ENCODE data around the gene GPR84. TPM values are rescaled to one million over a fixed set of nuclear protein-coding genes. Genes with fewer than 3 reads are reported as not detected.

The GPR84 gene
- total RNA-seq, 1 donor from 2014 or later, result 2.3 TPM

DNA sequence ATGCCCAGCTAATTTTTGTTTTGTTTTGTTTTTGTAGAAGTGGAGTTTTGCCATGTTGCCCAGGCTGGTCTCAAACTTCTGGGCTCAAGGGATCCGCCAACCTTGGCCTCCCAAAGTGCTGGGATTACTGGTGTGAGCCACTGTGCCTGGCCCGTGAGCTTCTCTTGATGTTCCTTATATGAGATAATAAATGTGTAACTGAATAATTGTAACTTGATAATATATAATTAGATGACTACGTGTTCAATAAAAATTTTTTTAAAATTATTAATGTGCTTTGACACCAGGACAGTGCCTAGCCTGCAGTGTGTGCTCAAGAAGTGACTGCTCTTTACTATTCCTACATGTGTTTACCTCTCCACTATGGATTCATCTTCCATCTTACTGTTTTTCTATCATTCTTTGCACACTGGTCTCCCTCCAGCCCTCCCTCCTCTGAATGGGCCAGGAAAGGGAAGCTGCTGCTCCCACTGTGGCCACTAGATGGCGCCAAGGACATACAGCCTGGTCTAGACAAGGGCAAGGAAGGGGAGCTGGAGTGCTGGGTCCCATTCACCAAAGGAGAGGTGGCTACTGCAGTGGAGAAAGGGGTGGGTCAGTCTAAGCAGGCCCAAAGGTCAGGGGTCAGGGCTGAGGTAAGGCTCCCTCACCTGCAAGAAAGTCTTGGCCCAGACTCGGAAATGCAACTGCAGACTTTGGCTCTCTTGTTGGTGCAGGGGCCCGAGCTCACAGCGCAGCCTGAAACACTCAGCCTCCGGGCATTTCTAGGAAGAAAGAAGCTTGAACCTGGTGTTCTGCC, 34.9 kb upstream of the GPR84 start:
- Mint-ChIP-seq H3K27ac (peak overlapping the region; percentile 71), H3K27me3 (ENCODE audit: insufficient read depth) (no peaks in the 10 kb centered on the region), H3K4me1 (ENCODE audit: low read depth) (peaks cover 11% of the 10 kb centered on the region), H3K9me3 (no peaks in the 10 kb centered on the region), H3K4me3 (no peak overlapping the region), H3K36me3 (ENCODE audit: low read depth) (peaks cover 67% of the 10 kb centered on the region)
- peak; percentile 75 for DNase-seq (ENCODE audit: low spot score)
- intact Hi-C loops (cut with micrococcal nuclease), result loop anchor here (1.0 kb wide), 3 partner anchors 14 to 98 kb away; partner anchors contain the start of gene NCKAP1L

DNA sequence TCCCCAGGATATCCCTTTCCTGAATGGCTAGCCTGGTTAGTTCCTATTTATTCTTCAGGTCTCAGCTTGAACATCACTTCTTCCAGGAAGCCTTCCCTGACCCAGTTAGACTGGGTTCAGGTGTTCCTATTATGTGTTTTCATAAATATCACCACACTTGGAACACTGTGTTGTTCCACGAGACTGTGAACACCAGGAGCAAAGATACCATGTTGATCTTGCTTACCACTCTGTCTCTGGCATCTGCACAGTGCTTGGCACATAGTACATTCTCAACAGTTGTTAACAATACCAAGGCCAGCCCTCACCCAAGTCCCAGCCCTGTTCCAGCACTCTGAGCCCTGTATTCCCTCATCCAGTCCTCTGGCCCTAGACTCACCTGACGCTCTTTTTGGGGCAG, 33.9 kb upstream of the GPR84 start:
- Mint-ChIP-seq H3K27ac (peak overlapping the region; percentile 40), H3K4me1 (ENCODE audit: low read depth) (peaks cover 17% of the 10 kb centered on the region), H3K9me3 (no peaks in the 10 kb centered on the region), H3K27me3 (ENCODE audit: insufficient read depth) (no peaks in the 10 kb centered on the region), H3K36me3 (ENCODE audit: low read depth) (peaks cover 58% of the 10 kb centered on the region), H3K4me3 (no peak overlapping the region)
- no peak for DNase-seq (ENCODE audit: low spot score)
- intact Hi-C loops (cut with micrococcal nuclease), result no loop called here

DNA sequence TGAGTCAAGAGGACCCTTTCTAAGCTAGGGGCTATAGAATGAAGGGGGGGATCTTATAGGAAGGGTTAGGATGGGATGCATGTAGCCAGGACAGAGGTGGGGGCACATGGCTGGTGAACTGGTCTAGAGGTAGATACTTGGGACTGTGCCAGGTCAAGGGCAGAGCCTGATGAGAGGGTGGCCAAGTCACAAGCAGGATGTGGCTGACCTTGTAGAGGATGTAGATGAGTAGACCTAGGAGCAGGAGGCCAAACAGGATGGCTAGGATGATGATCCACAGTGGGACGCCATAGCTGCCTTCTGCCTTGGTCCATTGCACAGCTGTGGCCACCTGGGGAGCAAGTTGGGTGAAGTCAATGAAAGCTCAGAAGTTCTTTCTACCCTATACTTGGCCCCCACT, 32.9 kb upstream of the GPR84 start:
- Mint-ChIP-seq H3K9me3 (no peaks in the 10 kb centered on the region), H3K27me3 (ENCODE audit: insufficient read depth) (no peaks in the 10 kb centered on the region), H3K36me3 (ENCODE audit: low read depth) (peaks cover 54% of the 10 kb centered on the region), H3K4me1 (ENCODE audit: low read depth) (peaks cover 17% of the 10 kb centered on the region), H3K27ac (no peak overlapping the region), H3K4me3 (no peak overlapping the region)
- no peak for DNase-seq (ENCODE audit: low spot score)
- intact Hi-C loops (cut with micrococcal nuclease), result no loop called here

DNA sequence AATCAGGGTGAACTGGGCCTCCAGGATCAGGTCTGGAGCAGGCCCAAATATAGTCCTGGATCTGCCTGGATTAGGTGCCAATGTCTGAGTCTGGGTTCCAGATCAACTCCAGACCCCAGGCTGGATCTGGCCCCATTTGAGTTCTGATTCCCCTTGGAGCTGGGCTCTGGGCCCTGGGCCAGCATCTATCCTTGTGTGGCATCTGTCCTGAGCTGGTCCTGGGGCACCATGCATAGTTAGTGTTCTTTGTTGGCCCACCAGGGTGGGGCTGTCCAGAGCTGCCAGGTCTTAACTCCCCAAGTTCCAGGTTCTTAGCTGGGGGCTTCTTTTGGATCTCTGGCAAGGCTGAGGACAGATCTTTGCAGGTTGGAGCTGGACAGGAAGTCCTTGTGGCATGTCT, 31.3 kb upstream of the GPR84 start:
- H3K4me3 Mint-ChIP-seq, result no peak overlapping the region
- no peak overlapping the region for H3K27ac Mint-ChIP-seq
- DNase-seq (ENCODE audit: low spot score), result no peak
- H3K27me3 Mint-ChIP-seq (ENCODE audit: insufficient read depth), result no peaks in the 10 kb centered on the region
- H3K36me3 Mint-ChIP-seq (ENCODE audit: low read depth), result peaks cover 49% of the 10 kb centered on the region
- intact Hi-C loops (cut with micrococcal nuclease), result no loop called here
- H3K4me1 Mint-ChIP-seq (ENCODE audit: low read depth), result peaks cover 23% of the 10 kb centered on the region
- no peaks in the 10 kb centered on the region for H3K9me3 Mint-ChIP-seq

DNA sequence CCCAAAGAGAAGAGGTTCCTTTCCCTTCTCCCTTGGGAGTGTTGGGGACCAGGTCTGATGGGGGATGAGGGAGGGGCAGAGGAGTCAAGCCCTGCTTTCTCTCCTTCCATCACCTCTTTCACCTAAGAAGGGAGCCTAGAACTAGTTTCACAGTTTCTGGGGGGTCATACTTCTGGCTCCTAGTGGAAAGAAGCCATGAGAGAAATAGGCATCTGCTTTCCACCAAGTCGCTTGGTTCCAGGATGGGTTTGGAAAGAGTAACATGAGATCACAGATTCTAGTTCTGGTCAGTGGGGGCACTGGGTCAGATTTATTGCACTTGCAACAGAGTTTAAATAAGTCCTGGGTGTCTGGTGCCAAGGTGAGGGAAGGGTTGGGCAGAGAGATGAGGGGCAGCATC, 30.7 kb upstream of the GPR84 start:
- H3K27me3 Mint-ChIP-seq (ENCODE audit: insufficient read depth), result no peaks in the 10 kb centered on the region
- no peaks in the 10 kb centered on the region for H3K9me3 Mint-ChIP-seq
- H3K4me1 Mint-ChIP-seq (ENCODE audit: low read depth), result peaks cover 23% of the 10 kb centered on the region
- DNase-seq (ENCODE audit: low spot score), result no peak
- intact Hi-C loops (cut with micrococcal nuclease), result no loop called here
- H3K4me3 Mint-ChIP-seq, result no peak overlapping the region
- no peak overlapping the region for H3K27ac Mint-ChIP-seq
- peaks cover 44% of the 10 kb centered on the region for H3K36me3 Mint-ChIP-seq (ENCODE audit: low read depth)

DNA sequence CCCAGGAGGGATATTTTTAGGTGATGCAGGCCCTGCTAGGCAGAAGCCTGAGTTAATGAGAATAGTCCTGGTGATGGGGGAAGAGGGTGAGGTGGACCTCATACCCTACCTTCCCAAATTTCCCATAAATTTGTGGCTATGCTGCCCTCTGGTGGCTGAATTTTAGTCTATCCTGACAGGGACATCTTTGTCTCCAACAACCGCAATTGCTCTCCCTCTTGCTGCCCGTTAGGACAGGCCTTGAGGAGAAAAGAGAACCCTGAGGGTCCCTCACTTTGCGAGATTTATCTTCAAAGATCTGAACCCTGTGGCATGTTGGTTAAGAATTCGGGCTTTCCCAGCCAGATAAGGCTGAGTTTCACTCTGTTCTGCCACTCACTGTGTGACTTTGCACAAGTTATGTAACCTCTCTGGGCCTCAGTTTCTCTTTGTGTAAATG, 30.0 kb upstream of the GPR84 start:
- Mint-ChIP-seq H3K27ac (no peak overlapping the region), H3K4me1 (ENCODE audit: low read depth) (peaks cover 26% of the 10 kb centered on the region), H3K9me3 (no peaks in the 10 kb centered on the region), H3K36me3 (ENCODE audit: low read depth) (peaks cover 41% of the 10 kb centered on the region), H3K27me3 (ENCODE audit: insufficient read depth) (no peaks in the 10 kb centered on the region), H3K4me3 (no peak overlapping the region)
- intact Hi-C loops (cut with micrococcal nuclease), result no loop called here
- DNase-seq (ENCODE audit: low spot score), result no peak

DNA sequence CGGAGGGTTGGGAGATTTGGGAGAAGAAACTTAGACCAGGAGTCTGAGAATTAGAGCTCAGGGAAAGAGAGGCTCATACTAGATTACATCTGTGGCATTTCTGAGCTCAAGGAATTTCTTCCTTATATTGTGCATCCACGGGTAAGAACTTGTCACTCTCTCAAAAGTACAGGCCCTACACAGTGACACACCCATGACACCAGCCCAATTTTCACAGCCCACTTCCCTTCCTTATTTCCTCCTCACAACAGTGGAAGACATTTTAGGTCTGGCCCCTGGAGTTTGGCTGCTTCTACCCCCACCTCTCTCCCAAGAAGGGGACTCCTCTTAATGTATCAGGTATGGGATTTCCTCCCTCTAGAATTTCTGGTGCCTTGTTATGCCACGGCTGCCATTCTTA, 29.5 kb upstream of the GPR84 start:
- no peak overlapping the region for H3K4me3 Mint-ChIP-seq
- H3K27ac Mint-ChIP-seq, result no peak overlapping the region
- H3K9me3 Mint-ChIP-seq, result no peaks in the 10 kb centered on the region
- peaks cover 39% of the 10 kb centered on the region for H3K36me3 Mint-ChIP-seq (ENCODE audit: low read depth)
- no peaks in the 10 kb centered on the region for H3K27me3 Mint-ChIP-seq (ENCODE audit: insufficient read depth)
- H3K4me1 Mint-ChIP-seq (ENCODE audit: low read depth), result peaks cover 22% of the 10 kb centered on the region
- intact Hi-C loops (cut with micrococcal nuclease), result no loop called here
- no peak for DNase-seq (ENCODE audit: low spot score)

DNA sequence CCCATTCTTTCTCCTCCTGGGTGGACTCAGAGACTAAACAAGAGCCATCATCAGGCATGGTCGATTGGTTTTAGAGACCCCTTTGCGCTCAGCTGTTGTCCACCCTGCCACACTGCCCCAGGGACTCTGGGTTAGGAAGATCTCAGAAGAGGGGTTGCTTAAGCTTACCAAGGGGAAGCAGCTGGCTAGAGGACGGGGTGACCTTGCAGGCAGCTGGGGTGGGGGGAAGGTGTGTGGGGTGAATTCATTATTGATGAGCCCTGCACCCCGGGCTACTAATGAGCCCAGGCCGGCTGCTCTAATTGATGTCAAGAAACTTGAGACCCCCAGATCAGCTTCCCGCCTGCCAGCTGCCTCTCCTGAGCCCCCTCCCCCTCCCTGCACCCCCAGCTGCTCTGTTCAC, 28.9 kb upstream of the GPR84 start:
- DNase-seq (ENCODE audit: low spot score), result no peak
- Mint-ChIP-seq H3K27me3 (ENCODE audit: insufficient read depth) (no peaks in the 10 kb centered on the region), H3K4me1 (ENCODE audit: low read depth) (peaks cover 22% of the 10 kb centered on the region), H3K9me3 (no peaks in the 10 kb centered on the region), H3K27ac (no peak overlapping the region), H3K36me3 (ENCODE audit: low read depth) (peaks cover 34% of the 10 kb centered on the region), H3K4me3 (no peak overlapping the region)
- intact Hi-C loops (cut with micrococcal nuclease), result no loop called here

DNA sequence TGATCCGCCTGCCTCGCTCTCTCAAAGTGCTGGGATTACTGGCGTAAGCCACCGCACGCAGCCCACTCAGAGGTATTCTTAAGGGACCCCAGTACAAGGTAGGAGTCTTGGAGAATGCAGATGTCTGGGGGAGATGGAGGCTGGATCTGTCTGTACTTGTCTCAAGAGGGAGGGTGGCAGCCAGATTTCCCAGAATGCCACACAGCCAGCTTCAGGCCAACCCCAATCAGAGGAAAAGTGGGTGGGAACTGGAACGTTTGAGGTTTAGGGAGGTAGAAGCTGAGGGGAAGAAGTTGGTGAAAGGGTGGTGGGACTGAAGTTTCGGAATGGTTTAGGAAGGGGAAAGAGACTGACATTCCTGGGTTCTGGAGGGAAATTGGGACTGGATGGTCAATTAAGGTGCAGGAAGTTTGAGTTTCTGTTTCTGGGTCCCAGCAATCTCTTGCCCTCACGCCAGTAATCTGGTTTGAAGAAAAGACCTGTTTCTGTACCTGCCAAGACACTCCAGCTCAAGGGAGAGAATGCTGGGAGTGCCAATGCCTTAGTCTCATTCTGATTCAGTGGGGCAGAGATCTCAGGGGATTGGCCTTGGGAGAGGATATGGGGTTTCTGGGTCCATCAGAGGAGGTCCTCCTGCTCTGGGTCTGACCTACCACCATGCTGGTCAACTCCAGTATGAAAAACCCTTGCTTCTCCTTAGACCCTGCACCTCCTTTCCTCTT, 28.4 kb upstream of the GPR84 start:
- intact Hi-C loops (cut with micrococcal nuclease), result no loop called here
- peaks cover 29% of the 10 kb centered on the region for H3K36me3 Mint-ChIP-seq (ENCODE audit: low read depth)
- H3K27me3 Mint-ChIP-seq (ENCODE audit: insufficient read depth), result no peaks in the 10 kb centered on the region
- H3K4me1 Mint-ChIP-seq (ENCODE audit: low read depth), result peaks cover 22% of the 10 kb centered on the region
- H3K4me3 Mint-ChIP-seq, result peak overlapping the region; percentile 10
- no peak overlapping the region for H3K27ac Mint-ChIP-seq
- H3K9me3 Mint-ChIP-seq, result no peaks in the 10 kb centered on the region
- no peak for DNase-seq (ENCODE audit: low spot score)

DNA sequence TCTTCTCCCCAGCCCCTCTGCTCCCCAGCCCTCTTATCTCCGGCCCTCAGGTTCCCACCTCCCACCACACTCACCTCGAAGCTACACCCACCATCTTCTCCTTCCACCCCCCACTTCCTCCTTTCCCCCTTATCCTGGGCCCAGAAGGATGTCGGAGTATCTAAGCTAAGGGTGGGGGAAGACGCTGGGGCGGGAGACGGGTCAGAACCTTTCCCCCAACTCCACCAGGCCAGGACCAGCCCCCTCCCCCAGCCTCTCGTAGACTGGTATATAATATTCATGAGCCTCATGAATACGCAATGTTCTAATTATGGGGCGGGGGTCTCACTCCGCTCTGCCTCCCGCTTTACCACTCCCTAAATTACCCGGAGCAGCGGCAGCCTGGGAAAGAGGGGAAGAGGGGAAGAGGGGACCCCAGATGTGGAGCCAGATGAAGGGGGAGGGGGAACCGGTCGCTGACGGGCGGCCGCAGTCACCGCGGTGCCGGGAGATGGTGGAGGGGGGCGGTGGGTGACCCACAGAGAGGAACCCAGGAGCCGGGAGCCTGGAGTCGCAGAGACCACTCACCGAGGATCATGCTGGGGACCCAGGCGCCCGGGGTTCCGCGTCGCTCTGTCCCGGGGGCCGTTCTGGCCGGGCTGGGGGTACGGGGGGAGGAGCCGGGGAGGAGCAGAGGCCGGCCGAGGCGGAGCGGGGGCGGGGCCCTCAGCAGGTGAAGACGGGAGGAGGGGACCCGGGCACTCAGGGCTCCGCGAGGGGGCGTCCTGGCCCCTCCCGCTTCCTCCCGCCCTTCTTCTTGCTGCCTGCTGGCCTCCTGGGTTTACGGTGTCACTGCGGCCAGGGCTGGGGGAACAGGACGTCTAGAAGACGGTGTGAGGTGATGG, 26.6 kb upstream of the GPR84 start:
- H3K9me3 Mint-ChIP-seq, result no peaks in the 10 kb centered on the region
- peak overlapping the region; percentile 66 for H3K4me3 Mint-ChIP-seq
- peaks cover 22% of the 10 kb centered on the region for H3K4me1 Mint-ChIP-seq (ENCODE audit: low read depth)
- no peaks in the 10 kb centered on the region for H3K27me3 Mint-ChIP-seq (ENCODE audit: insufficient read depth)
- H3K36me3 Mint-ChIP-seq (ENCODE audit: low read depth), result peaks cover 16% of the 10 kb centered on the region
- no peak overlapping the region for H3K27ac Mint-ChIP-seq
- intact Hi-C loops (cut with micrococcal nuclease), result loop anchor here (1.0 kb wide), 1 partner anchor 12 kb away; no protein-coding TSS in a partner anchor
- peak; percentile 39 for DNase-seq (ENCODE audit: low spot score)

DNA sequence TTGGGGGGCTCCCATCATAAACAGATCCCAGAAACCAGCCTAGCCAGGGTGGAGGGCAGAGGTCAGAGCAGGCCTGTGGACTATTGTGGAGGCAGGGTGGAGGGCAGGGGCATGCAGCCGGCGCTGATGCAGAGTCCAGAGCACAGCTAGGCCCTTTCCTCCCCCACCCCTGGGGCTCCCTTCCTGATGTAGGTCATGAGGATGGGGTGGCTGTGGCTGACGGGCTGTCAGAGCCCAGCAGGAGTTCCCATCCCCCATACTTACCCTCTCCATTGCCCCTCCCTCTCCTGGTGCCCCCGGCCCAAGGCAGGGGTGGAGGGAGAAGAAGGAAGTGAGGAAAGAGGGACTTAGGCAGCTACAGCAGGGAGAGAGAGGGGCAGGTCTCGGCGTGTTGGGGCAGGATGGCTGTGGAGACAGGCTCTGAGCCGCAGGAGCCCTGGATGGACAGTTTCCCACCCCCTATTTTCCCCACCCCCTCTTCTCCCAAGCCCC, 25.9 kb upstream of the GPR84 start:
- Mint-ChIP-seq H3K9me3 (no peaks in the 10 kb centered on the region), H3K4me3 (no peak overlapping the region), H3K4me1 (ENCODE audit: low read depth) (peaks cover 22% of the 10 kb centered on the region), H3K27ac (no peak overlapping the region), H3K36me3 (ENCODE audit: low read depth) (peaks cover 11% of the 10 kb centered on the region), H3K27me3 (ENCODE audit: insufficient read depth) (no peaks in the 10 kb centered on the region)
- no peak for DNase-seq (ENCODE audit: low spot score)
- intact Hi-C loops (cut with micrococcal nuclease), result no loop called here

DNA sequence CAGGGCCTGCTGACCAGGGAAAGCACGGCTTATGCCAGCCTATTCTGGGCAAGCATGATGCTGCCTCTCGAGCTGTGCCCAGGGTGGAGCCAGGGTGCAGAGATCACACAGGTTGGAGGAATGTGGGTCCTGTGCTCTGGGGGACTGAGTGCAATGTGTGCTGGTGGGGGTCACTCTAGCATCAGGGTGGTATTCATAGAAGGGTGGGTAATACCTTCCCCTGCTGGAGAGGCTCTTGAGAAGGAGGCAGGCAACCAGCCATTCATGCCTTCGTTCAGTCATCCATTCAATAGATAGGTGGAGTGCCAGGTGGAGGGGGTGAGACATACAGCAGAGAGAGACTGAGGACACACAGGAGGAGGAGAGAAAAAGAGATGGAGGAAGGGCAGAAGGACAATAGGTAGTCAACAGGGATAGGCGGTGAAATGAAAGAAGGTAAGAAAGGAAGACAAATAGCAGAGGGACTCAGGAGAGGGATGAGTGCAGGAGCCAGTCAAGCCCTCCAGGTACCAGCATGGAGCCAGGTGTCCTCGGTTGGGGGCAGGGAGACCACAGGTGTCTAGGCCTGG, 25.4 kb upstream of the GPR84 start:
- H3K27ac Mint-ChIP-seq, result no peak overlapping the region
- no peaks in the 10 kb centered on the region for H3K27me3 Mint-ChIP-seq (ENCODE audit: insufficient read depth)
- peak overlapping the region; percentile 19 for H3K4me3 Mint-ChIP-seq

More for the DNA sequence above, 25.4 kb upstream of the GPR84 start:
- Mint-ChIP-seq H3K36me3 (ENCODE audit: low read depth) (peaks cover 9% of the 10 kb centered on the region), H3K4me1 (ENCODE audit: low read depth) (peaks cover 22% of the 10 kb centered on the region), H3K9me3 (no peaks in the 10 kb centered on the region)
- no peak for DNase-seq (ENCODE audit: low spot score)
- intact Hi-C loops (cut with micrococcal nuclease), result no loop called here
